Cardiac muscle cell (in vitro differentiated cells and primary cell): Measurements from ENCODE around the gene GALNT9. TPM values are rescaled to one million over a fixed set of nuclear protein-coding genes. Genes with fewer than 3 reads are reported as not detected.
A peak's percentile ranks its signal among the peaks of the same experiment; 100 is the strongest.

Source experiments
- DNase-seq, 2 donors: peaks; one replicate each; pipeline versions ENCODE4 v3.0.0 to v3.0.0-alpha.2; 2010 to 2017; ENCODE audit warnings: low read depth in 1 of 2, low spot score in 1 of 2
- H3K27ac ChIP-seq: fragments of 200-600 bp; sonication (generic); 2 replicates; pipeline ENCODE4 v1.5.1; 2016
- H3K27me3 ChIP-seq: fragments of 200-600 bp; sonication (generic); 2 replicates; pipeline ENCODE4 v1.6.0; 2016; ENCODE audit warnings: control low read depth
- H3K36me3 ChIP-seq: fragments of 200-600 bp; sonication (generic); 2 replicates; pipeline ENCODE4 v1.5.1; 2016; ENCODE audit warnings: control low read depth
- H3K4me1 ChIP-seq: fragments of 200-600 bp; sonication (generic); 2 replicates; pipeline ENCODE4 v1.8.1; 2017; ENCODE audit warnings: low read depth, mild to moderate bottlenecking, mixed run types
- H3K4me3 ChIP-seq: fragments of 200-600 bp; sonication (generic); 2 replicates; pipeline ENCODE4 v1.5.1; 2016; ENCODE audit warnings: mild to moderate bottlenecking
- H3K9me3 ChIP-seq: fragments of 200-600 bp; sonication (generic); 2 replicates; pipeline ENCODE4 v1.5.1; 2017; ENCODE audit warnings: low read depth, mild to moderate bottlenecking, control low read depth
- CTCF ChIP-seq: IDR thresholded peaks from 2 replicates; pipeline ENCODE4 v1.5.1; 2012; ENCODE audit warnings: low read depth, mild to moderate bottlenecking, low read length
- polyA plus RNA-seq: library from polyadenylated mRNA; unstranded; fragments of >200 nt; fragmentation: Nextera tagmentation; extraction: Ambion mirVana; gene quantifications from 2 replicates; pipeline ENCODE4 v1.2.1, GENCODE V29; 2016
- total RNA-seq: library from RNA; depleted of rRNA; stranded (reverse); fragments of >200 nt; gene quantifications from 2 replicates; pipeline ENCODE4 v1.2.3, GENCODE V29; 2016

GALNT9 gene
- total and polyA plus RNA-seq, 2 experiments from 2014 or later: 0.42 to 0.45 TPM

- no peak overlapping the region for H3K27ac ChIP-seq
- H3K36me3 ChIP-seq: no peaks in the 10 kb centered on the region
- no peaks in the 10 kb centered on the region for H3K4me1 ChIP-seq
- TF ChIP-seq CTCF: no peak
- DNase-seq: peak in 1 of 2 donors; percentile 86
- H3K9me3 ChIP-seq: no peaks in the 10 kb centered on the region
- no peaks in the 10 kb centered on the region for H3K27me3 ChIP-seq
- no peak overlapping the region for H3K4me3 ChIP-seq
Observed at GRCh38 chr12:132356691-132357622, 27.6 kb upstream of the GALNT9 start.

GRCh38 chr12:132355742-132356681 is 26.6 kb upstream of the GALNT9 start:
- no peak for DNase-seq
- no peak overlapping the region for H3K27ac ChIP-seq
- H3K4me3 ChIP-seq: no peak overlapping the region
- H3K27me3 ChIP-seq: no peaks in the 10 kb centered on the region
- no peak for TF ChIP-seq CTCF
- no peaks in the 10 kb centered on the region for H3K9me3 ChIP-seq
- H3K36me3 ChIP-seq: no peaks in the 10 kb centered on the region
- H3K4me1 ChIP-seq: no peaks in the 10 kb centered on the region

- H3K27ac ChIP-seq: no peak overlapping the region
- no peaks in the 10 kb centered on the region for H3K4me1 ChIP-seq
- no peaks in the 10 kb centered on the region for H3K27me3 ChIP-seq
- DNase-seq: no peak
- H3K4me3 ChIP-seq: no peak overlapping the region
- no peaks in the 10 kb centered on the region for H3K9me3 ChIP-seq
- no peak for TF ChIP-seq CTCF
- no peaks in the 10 kb centered on the region for H3K36me3 ChIP-seq
Observed at GRCh38 chr12:132354982-132355680, 25.7 kb upstream of the GALNT9 start.

GRCh38 chr12:132354211-132354981 is 25.0 kb upstream of the GALNT9 start:
- no peak for TF ChIP-seq CTCF
- Histone ChIP-seq H3K27me3 (no peaks in the 10 kb centered on the region), H3K4me1 (no peaks in the 10 kb centered on the region), H3K9me3 (no peaks in the 10 kb centered on the region), H3K27ac (no peak overlapping the region), H3K4me3 (no peak overlapping the region), H3K36me3 (no peaks in the 10 kb centered on the region)
- peak in 1 of 2 donors; percentile 4 for DNase-seq

GRCh38 chr12:132353811-132354210 is 24.4 kb upstream of the GALNT9 start:
- Histone ChIP-seq H3K9me3 (no peaks in the 10 kb centered on the region), H3K4me1 (no peaks in the 10 kb centered on the region), H3K27ac (no peak overlapping the region), H3K4me3 (no peak overlapping the region), H3K27me3 (no peaks in the 10 kb centered on the region), H3K36me3 (no peaks in the 10 kb centered on the region)
- no peak for DNase-seq
- TF ChIP-seq CTCF: no peak
